SW 1271 (cell line): ENCODE measurements around the gene PURA.
A peak's percentile ranks its signal among the peaks of the same experiment; 100 is the strongest.
"Not testable (repeated sequence)": the region's sequence is repeated elsewhere in the genome, so short reads cannot be mapped to it uniquely, and the experiment has no call there.

Experiments used
- DNase-seq, 2 experiments: peaks; one replicate each; lab custom pipeline; 2025; lab: John Stamatoyannopoulos, UW

Gene PURA

GRCh38 chr5:140135127-140135526 lies 21.2 kb downstream of the PURA start:
- DNase-seq, result no peak

GRCh38 chr5:140136624-140137023 lies 22.7 kb downstream of the PURA start:
- no peak for DNase-seq

GRCh38 chr5:140140435-140140834 lies 26.5 kb downstream of the PURA start:
- DNase-seq, result no peak

GRCh38 chr5:140141241-140141640 lies 27.3 kb downstream of the PURA start:
- no peak for DNase-seq

GRCh38 chr5:140142246-140142645 lies 28.3 kb downstream of the PURA start:
- no peak for DNase-seq

GRCh38 chr5:140142856-140143255 lies 28.9 kb downstream of the PURA start:
- DNase-seq, result no peak

GRCh38 chr5:140143521-140144258 lies 29.8 kb downstream of the PURA start:
- DNase-seq, result no peak

- DNase-seq, result no peak
Observed at GRCh38 chr5:140145256-140145655, 31.3 kb downstream of the PURA start.

- DNase-seq, result no peak
Observed at GRCh38 chr5:140145818-140146522, 32.1 kb downstream of the PURA start.

- no peak for DNase-seq
Observed at GRCh38 chr5:140146523-140146842, 32.6 kb downstream of the PURA start.

GRCh38 chr5:140147460-140147859 lies 33.6 kb downstream of the PURA start:
- DNase-seq, result no peak

GRCh38 chr5:140148508-140148907 lies 34.6 kb downstream of the PURA start:
- DNase-seq, result no peak

- DNase-seq, result no peak
Observed at GRCh38 chr5:140150201-140150600, 36.3 kb downstream of the PURA start.

- no peak for DNase-seq
Observed at GRCh38 chr5:140151144-140152021, 37.5 kb downstream of the PURA start.

- no peak for DNase-seq
Observed at GRCh38 chr5:140152022-140152999, 38.4 kb downstream of the PURA start.

- no peak for DNase-seq
Observed at GRCh38 chr5:140153255-140153654, 39.3 kb downstream of the PURA start.

GRCh38 chr5:140153905-140154304 lies 40.0 kb downstream of the PURA start:
- DNase-seq, result no peak

GRCh38 chr5:140154710-140155381 lies 40.9 kb downstream of the PURA start:
- not testable (repeated sequence) for DNase-seq

GRCh38 chr5:140157032-140157781 lies 43.3 kb downstream of the PURA start:
- DNase-seq, result peak; percentile 26 to 80
